ENCODE data around the gene PRKG1.
"Not testable (repeated sequence)": the region's sequence is repeated elsewhere in the genome, so short reads cannot be mapped to it uniquely, and the experiment has no call there.

The PRKG1 gene

DNA sequence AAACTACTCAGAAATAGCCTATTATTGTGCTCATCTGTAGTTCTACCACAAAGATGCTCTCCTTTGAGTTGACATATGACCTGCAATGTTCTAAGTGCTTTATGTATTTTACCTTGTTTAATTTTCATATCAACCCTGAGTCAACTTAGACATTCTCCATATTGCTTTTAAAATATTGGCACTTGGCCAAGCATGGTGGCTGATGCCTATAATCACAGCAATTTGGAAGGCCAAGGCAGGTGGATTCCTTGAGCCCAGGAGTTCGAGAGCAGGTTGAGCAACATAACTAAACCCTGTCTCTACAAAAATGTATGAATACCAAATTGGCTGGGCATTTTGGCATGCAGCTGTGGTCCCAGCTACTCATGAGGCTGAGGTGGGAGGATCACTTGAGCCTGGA is 50.6 kb downstream of the PRKG1 start:
- H3K4me1 Mint-ChIP-seq = no peaks in the 10 kb centered on the region
- H3K9me3 Mint-ChIP-seq = no peaks in the 10 kb centered on the region
- DNase-seq = no peak
- ATAC-seq = no peak
- no peak overlapping the region for H3K4me3 Mint-ChIP-seq
- H3K27ac Mint-ChIP-seq = no peak overlapping the region
- no peaks in the 10 kb centered on the region for H3K27me3 Mint-ChIP-seq

DNA sequence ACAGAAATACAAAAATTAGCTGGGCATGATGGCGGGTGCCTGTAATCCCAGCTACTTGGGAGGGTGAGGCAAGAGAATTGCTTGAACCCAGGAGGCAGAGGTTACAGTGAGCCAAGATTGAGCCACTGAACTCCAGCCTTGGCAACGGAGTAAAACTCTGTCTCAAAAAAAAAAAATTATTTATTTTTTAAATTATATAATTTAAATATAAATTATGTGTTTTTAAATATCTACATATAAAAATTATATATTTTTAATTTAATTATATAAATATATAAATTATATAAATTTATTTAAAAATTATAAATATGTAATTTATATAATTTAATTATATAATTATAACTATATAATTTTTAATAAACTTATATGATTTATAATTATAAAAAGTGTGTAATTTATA is 51.2 kb downstream of the PRKG1 start:
- ATAC-seq (no peak), DNase-seq (no peak)
- H3K4me3 Mint-ChIP-seq = no peak overlapping the region
- H3K4me1 Mint-ChIP-seq = no peaks in the 10 kb centered on the region
- H3K9me3 Mint-ChIP-seq = no peaks in the 10 kb centered on the region
- H3K27ac Mint-ChIP-seq = no peak overlapping the region
- no peaks in the 10 kb centered on the region for H3K27me3 Mint-ChIP-seq

DNA sequence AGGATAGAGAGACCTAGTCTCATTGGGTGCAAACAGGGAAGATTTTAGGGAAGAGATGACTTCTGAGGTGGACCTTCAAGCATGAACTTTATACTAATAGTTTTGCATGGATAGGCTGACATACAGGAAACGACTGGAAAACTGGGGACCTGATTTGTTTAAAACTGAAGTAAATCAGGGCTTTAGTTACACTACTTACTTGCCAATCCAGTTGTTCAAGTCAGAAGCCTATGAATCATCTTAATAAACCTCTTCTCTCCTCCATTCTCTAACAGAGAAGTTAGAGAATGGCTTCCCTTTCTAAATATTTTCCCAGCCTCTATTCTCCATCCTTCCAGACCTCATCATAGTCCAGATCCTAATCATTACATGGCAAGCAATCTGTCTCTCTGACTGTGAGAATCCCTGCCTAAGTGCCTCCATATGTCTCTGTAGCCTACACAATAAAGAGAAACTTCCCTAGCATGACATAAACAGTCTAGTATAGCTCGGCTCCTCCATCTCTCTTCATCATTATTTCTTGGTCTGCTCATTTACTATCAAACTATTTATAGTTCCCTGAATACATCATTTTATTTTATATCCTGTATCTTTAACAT is 55.8 kb downstream of the PRKG1 start:
- Mint-ChIP-seq H3K9me3 (no peaks in the 10 kb centered on the region), H3K27me3 (no peaks in the 10 kb centered on the region), H3K4me3 (no peak overlapping the region), H3K27ac (no peak overlapping the region), H3K4me1 (no peaks in the 10 kb centered on the region)
- no peak for DNase-seq
- ATAC-seq = no peak

DNA sequence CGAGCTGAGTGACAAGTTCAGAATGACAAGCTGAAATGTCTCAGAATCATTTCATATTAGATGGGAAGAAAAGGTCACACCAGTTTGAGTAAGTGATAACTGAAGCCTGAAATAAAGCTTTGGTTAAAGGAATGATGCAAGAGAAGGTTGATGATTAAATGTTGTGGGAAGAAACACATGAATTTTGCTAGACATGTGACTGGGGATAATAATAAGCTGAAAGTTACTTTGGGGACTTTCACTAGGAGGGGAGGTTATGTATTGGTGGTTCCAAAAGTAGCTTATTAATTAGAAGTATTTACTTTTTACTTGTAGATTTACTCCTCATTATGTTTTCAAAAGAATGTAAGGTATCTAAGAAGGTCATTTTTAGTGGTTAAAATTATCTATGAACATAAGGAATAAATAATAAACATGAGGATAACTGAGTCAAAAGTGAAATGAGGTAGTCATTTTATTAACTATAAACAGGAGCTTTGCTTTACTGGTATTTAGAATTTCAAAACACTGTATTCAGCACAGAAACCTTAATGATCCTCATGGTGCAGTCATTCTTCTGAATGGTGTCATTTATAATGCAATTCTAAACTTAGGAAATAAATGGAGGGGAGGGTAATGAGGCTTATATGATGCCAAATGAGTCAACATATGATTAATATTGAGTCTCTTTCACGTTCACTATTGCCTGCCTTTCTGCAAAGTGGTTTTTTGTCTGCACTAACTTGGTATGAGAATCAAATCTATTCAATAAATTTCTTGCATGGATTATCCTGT is 63.7 kb downstream of the PRKG1 start:
- no peak overlapping the region for H3K27ac Mint-ChIP-seq
- no peaks in the 10 kb centered on the region for H3K27me3 Mint-ChIP-seq
- H3K4me1 Mint-ChIP-seq = no peaks in the 10 kb centered on the region
- ATAC-seq (no peak), DNase-seq (no peak)
- H3K9me3 Mint-ChIP-seq = no peaks in the 10 kb centered on the region
- H3K4me3 Mint-ChIP-seq = no peak overlapping the region

DNA sequence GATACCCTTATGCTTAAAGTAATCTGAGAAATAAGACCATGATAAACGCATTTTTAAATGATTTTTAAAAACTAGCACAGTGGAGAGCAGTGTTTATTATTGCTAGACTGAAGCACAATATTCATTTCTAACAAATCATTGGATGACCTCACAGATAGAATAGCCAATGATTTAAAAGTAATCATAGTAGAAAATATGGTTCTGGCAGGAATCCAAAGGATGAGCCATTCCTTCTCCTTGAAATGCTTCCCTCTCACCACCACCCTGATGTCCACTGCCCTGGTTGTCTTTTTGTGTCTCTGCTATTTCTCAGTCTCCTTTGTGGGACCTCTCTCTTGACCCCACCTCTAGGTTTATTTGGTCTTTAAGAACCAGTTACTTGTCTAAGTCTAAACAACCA is 64.9 kb downstream of the PRKG1 start:
- H3K27me3 Mint-ChIP-seq = no peaks in the 10 kb centered on the region

DNA sequence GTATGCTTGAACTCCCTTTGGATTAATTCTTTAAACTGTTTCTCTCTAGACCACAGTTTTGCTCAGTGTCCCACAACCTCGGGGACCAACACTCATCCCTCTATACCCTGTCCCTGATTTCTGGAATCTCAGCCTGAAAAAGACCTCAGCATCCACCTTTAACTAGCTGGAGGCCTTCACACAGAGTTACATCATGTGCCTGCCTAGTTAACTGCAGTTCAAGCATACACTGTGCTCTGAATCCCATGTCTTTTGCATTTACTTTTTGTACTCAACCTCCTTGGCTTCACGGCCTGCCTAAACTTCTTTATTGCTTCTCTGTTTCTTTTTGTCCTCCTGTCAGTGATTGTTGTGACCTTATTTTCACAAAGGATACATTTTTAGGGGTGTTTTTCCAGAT is 66.7 kb downstream of the PRKG1 start:
- no peak overlapping the region for H3K27ac Mint-ChIP-seq
- no peak for DNase-seq
- no peak overlapping the region for H3K4me3 Mint-ChIP-seq
- ATAC-seq = no peak
- H3K27me3 Mint-ChIP-seq = no peaks in the 10 kb centered on the region
- H3K9me3 Mint-ChIP-seq = no peaks in the 10 kb centered on the region
- no peaks in the 10 kb centered on the region for H3K4me1 Mint-ChIP-seq

More for the DNA sequence above, 64.9 kb downstream of the PRKG1 start:
- Mint-ChIP-seq H3K27ac (no peak overlapping the region), H3K9me3 (no peaks in the 10 kb centered on the region), H3K4me3 (no peak overlapping the region), H3K4me1 (no peaks in the 10 kb centered on the region)
- ATAC-seq = no peak
- no peak for DNase-seq

DNA sequence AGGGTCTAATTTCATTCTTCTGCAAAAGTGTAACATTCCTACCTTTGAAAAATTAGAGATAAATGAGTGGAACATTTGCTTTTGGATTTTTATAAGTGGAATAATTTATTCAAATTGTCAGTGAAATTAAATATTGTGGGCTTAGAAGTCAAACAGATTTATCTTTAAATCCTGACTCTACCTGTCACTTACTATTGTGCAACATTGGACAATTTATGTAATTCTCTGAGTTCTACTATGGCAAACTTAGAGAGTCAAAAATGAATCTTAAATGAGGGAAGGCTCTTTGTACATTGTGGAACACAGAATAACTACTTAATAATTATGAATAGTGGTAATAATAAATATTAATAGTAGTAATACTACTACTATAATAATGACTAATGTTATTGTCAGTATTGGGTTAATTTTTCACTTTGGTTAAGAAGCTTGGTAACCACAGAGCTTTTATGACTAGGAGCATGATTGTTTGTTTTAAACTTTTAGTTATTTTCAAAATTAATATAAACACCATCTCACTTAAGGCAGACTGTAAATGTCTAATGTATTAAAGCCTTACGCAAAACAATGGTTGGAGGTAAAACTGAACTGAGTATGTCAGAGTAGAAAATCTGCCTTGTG is 70.0 kb downstream of the PRKG1 start:
- H3K4me3 Mint-ChIP-seq = no peak overlapping the region
- H3K4me1 Mint-ChIP-seq = no peaks in the 10 kb centered on the region
- no peaks in the 10 kb centered on the region for H3K27me3 Mint-ChIP-seq
- DNase-seq (no peak), ATAC-seq (no peak)
- H3K27ac Mint-ChIP-seq = no peak overlapping the region
- no peaks in the 10 kb centered on the region for H3K9me3 Mint-ChIP-seq

DNA sequence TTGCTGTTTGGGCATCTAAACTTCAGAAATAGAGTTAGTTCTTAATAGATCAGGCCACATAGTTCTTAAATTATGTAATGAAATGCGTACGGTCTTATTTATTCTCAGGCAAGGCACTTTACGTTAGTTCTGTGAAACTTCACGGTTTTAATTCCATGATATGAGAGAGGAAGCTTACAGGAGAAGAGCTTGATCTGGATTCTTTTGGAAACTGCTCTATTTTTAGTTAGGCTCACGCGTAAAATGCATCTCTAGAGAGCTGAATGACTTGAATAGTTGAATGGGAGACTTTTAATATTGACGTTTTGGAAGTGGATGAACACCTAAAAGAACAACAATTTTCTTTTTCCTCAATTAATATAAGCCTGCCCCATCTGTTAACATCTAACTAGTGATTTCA is 71.1 kb downstream of the PRKG1 start:
- DNase-seq = no peak
- Mint-ChIP-seq H3K27ac (no peak overlapping the region), H3K9me3 (no peaks in the 10 kb centered on the region), H3K27me3 (no peaks in the 10 kb centered on the region), H3K4me1 (no peaks in the 10 kb centered on the region), H3K4me3 (no peak overlapping the region)
- no peak for ATAC-seq

DNA sequence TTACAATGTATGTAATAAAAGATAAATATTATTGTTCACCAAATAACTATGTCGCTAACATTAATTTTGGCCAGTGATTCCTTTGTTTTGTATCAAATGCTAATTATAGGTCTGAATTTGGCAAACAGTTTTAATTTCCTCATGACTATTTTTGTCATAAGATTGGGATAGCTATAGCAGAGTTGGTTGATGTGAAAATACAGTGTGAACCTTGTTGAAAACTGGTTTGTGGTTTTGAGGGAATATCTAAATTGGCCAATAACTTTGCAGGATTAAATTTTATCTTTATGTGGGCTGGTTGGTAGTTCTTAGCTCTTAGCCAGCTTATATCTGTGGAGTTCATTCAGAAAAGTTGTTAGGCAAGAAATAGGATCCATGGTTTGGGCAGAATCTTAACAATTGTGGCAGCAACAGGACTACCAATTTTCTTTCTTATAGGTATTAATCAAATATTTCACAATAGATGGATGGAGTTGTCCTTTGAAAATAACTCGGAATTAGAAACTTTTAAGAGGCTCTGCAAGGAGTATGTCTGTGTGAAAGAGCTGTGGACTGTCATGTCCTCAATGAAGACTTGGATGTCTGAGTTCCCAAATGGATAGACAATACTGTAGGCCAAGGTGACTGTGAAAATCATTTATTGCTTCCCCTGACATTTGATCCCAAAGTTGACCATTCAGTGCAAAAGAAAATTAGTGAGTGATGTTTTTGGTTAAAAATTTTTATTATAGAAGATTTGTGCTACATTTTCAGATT is 73.5 kb downstream of the PRKG1 start:
- Mint-ChIP-seq H3K4me1 (no peaks in the 10 kb centered on the region), H3K27me3 (no peaks in the 10 kb centered on the region), H3K9me3 (no peaks in the 10 kb centered on the region), H3K4me3 (no peak overlapping the region), H3K27ac (no peak overlapping the region)
- no peak for DNase-seq
- no peak for ATAC-seq

DNA sequence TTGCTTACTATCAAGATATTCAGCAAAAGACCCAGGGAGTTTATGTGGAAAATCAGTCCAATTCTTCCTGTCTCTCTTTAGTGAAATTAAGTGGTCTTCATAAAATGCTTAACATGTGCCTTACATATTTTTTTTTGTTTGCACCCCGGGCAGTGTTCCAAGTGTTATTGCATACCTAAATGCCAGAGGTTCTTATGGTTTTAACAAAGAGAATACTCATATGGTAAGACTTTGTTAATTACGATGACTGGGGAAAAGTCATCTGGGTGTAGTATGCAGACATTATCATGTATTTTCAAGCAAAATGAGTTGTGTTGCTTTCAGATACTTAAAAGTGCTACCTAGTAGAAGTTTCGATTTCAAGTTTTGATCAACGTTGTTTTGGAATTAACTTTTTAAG is 82.6 kb downstream of the PRKG1 start:
- H3K27ac Mint-ChIP-seq = no peak overlapping the region
- ATAC-seq (no peak), DNase-seq (no peak)
- H3K9me3 Mint-ChIP-seq = no peaks in the 10 kb centered on the region
- no peaks in the 10 kb centered on the region for H3K4me1 Mint-ChIP-seq
- no peak overlapping the region for H3K4me3 Mint-ChIP-seq
- H3K27me3 Mint-ChIP-seq = no peaks in the 10 kb centered on the region

DNA sequence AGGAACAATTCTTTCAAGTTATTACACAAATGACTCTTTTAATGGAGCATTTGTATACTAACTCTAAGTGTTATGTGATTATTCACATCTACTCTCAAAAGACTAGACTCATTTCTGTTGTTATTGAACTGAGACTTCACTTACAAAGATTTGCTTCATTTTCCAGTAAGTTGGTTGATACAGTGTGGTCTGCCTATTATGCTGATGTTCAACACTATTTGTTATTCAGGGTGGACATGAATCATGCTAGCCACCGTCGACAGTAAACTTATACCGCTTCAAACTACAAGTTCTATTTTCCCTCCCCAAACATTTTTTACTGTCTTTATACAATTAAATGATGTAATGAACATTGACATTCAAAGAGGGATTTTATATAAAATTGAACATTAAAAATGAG is 84.5 kb downstream of the PRKG1 start:
- DNase-seq (no peak), ATAC-seq (no peak)
- H3K4me1 Mint-ChIP-seq = no peaks in the 10 kb centered on the region
- no peak overlapping the region for H3K4me3 Mint-ChIP-seq
- H3K27ac Mint-ChIP-seq = no peak overlapping the region
- H3K9me3 Mint-ChIP-seq = no peaks in the 10 kb centered on the region
- H3K27me3 Mint-ChIP-seq = no peaks in the 10 kb centered on the region

DNA sequence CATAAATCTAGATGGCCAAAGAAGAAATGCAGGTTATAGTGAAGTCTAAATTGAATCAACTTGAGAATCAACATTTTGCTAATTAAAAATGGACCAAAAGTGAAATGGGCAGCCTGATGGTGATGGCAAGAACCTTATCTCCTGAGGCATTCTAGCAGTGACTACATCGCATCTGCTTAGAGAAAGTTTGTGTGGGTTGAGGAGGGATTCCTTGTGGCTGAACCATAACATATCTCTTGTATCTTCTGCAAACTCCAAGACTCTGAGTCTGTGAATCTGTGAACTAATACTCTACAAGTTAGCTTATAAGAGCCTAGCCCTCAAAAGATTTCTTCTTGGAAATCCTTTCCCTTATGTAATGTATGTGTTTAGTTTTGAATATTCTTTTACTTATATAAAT is 85.6 kb downstream of the PRKG1 start:
- Mint-ChIP-seq H3K4me3 (no peak overlapping the region), H3K4me1 (no peaks in the 10 kb centered on the region), H3K27ac (no peak overlapping the region), H3K9me3 (no peaks in the 10 kb centered on the region), H3K27me3 (no peaks in the 10 kb centered on the region)
- DNase-seq (no peak), ATAC-seq (no peak)

DNA sequence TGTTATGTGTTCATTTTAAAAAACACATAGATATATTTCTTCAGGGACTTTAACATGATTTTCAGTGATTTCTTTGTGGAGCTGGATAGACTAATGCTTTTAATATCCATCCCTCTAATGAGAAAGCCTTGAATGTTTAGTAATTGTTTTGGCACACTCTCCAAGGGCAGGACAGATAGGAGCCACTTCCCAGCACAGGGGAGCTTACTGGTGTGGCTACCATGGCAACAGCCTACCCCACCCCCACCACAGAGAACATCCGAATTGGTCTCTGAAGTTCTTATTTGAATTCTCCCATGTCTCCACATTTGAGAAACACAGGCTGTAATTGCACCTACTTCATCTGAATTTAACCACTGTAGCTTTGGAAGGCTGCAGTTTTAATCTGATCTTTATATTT is 87.7 kb downstream of the PRKG1 start:
- no peaks in the 10 kb centered on the region for H3K27me3 Mint-ChIP-seq
- ATAC-seq (no peak), DNase-seq (no peak)
- no peaks in the 10 kb centered on the region for H3K9me3 Mint-ChIP-seq
- no peaks in the 10 kb centered on the region for H3K4me1 Mint-ChIP-seq
- no peak overlapping the region for H3K4me3 Mint-ChIP-seq
- H3K27ac Mint-ChIP-seq = no peak overlapping the region

DNA sequence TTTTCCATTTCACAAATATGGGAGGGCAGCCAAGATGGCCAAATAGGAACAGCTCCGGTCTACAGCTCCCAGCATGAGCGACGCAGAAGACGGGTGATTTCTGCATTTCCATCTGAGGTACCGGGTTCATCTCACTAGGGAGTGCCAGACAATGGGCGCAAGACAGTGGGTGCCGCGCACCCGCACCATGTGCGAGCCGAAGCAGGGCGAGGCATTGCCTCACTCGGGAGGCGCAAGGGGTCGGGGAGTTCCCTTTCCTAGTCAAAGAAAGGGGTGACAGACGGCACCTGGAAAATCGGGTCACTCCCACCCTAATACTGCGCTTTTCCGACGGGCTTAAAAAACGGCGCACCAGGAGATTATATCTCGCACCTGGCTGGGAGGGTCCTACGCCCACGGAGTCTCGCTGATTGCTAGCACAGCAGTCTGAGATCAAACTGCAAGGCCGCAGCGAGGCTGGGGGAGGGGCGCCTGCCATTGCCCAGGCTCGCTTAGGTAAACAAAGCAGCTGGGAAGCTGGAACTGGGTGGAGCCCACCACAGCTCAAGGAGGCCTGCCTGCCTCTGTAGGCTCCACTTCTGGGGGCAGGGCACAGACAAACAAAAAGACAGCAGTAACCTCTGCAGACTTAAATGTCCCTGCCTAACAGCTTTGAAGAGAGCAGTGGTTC is 89.2 kb downstream of the PRKG1 start:
- H3K4me1 Mint-ChIP-seq, H3K4me3 Mint-ChIP-seq, DNase-seq, H3K27ac Mint-ChIP-seq, ATAC-seq, H3K9me3 Mint-ChIP-seq, H3K27me3 Mint-ChIP-seq: not testable (repeated sequence)

DNA sequence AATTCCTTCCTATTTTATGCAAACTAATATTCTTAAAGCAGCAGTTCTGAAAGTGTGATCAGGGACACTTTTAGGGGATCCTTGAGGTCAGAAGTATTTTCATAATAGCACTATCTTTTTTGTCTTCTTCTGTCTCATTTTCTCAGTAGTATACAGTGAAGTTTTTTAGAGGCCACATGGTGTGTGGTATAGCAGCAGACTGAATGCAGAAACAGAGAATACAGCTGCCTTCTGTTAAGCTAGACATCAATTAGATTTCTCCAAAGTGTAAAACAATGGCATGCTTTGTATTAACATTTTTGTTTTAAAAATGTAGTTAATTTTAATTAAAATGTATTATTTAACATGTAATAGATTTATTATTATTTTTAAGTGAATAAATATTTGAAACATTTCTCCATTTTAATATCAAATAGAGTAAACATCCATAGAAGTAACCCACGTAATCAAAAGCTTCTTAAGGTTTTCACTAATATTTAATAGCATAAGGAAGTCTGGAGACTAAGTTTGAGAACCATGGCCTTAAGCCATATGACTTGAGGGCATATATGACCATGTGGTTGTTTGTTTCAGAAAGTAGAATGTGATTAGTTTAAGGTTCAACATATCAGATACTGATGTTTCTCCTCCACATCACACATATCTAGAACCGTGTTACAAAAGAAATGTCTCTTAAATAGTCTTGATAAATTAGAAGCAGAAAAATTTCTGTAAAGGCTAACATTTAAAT is 94.0 kb downstream of the PRKG1 start:
- ATAC-seq (no peak), DNase-seq (no peak)
- H3K27me3 Mint-ChIP-seq = no peaks in the 10 kb centered on the region
- no peak overlapping the region for H3K27ac Mint-ChIP-seq
- H3K9me3 Mint-ChIP-seq = no peaks in the 10 kb centered on the region
- H3K4me3 Mint-ChIP-seq = no peak overlapping the region
- no peaks in the 10 kb centered on the region for H3K4me1 Mint-ChIP-seq

Data from stimulated activated naive CD8-positive, alpha-beta T cell treated with anti-CD3 and anti-CD28 coated beads, Interleukin-15, amount 100 ng/mL, for 72 hours (primary cell).